ENCODE data around the gene SLC25A13.
"Not testable (repeated sequence)": the region's sequence is repeated elsewhere in the genome, so short reads cannot be mapped to it uniquely, and the experiment has no call there.

The SLC25A13 gene

DNA sequence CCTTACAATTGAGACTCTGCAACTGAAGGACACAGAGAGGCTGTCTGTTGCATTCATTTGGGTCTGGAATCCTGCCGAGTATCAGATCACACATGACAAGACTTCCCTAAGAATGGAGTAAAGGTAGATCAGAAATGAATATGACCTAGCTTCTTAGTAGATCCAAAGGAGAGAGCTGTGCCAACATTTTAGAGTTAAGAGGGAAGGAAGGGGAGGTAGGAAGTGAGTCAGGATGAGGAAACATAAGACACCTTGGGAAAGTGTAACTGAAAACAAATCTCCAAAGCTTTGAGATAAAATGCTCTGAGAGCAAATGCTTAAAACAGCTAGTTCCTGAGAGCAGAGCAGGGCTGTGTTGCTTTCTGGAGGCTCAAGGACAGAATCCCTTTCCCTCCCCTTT lies 6.1 kb upstream of the SLC25A13 start:
- DNase-seq (ENCODE audit: low read depth in 1 of 2, low spot score in 1 of 2): no peak
- Histone ChIP-seq H3K4me3 (replicated peaks; ENCODE audit: insufficient read depth, low read length) (no peak overlapping the region), H3K27me3 (ENCODE audit: insufficient read depth, poor library complexity, severe bottlenecking) (no peaks in the 10 kb centered on the region), H3K27ac (replicated peaks) (no peak overlapping the region)
- TF ChIP-seq, protein P1, sequence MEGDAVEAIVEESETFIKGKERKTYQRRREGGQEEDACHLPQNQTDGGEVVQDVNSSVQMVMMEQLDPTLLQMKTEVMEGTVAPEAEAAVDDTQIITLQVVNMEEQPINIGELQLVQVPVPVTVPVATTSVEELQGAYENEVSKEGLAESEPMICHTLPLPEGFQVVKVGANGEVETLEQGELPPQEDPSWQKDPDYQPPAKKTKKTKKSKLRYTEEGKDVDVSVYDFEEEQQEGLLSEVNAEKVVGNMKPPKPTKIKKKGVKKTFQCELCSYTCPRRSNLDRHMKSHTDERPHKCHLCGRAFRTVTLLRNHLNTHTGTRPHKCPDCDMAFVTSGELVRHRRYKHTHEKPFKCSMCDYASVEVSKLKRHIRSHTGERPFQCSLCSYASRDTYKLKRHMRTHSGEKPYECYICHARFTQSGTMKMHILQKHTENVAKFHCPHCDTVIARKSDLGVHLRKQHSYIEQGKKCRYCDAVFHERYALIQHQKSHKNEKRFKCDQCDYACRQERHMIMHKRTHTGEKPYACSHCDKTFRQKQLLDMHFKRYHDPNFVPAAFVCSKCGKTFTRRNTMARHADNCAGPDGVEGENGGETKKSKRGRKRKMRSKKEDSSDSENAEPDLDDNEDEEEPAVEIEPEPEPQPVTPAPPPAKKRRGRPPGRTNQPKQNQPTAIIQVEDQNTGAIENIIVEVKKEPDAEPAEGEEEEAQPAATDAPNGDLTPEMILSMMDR (IDR thresholded peaks at IDR 0.05; ENCODE audit: insufficient read depth, low read length): no peak
- TF ChIP-seq, protein P2, sequence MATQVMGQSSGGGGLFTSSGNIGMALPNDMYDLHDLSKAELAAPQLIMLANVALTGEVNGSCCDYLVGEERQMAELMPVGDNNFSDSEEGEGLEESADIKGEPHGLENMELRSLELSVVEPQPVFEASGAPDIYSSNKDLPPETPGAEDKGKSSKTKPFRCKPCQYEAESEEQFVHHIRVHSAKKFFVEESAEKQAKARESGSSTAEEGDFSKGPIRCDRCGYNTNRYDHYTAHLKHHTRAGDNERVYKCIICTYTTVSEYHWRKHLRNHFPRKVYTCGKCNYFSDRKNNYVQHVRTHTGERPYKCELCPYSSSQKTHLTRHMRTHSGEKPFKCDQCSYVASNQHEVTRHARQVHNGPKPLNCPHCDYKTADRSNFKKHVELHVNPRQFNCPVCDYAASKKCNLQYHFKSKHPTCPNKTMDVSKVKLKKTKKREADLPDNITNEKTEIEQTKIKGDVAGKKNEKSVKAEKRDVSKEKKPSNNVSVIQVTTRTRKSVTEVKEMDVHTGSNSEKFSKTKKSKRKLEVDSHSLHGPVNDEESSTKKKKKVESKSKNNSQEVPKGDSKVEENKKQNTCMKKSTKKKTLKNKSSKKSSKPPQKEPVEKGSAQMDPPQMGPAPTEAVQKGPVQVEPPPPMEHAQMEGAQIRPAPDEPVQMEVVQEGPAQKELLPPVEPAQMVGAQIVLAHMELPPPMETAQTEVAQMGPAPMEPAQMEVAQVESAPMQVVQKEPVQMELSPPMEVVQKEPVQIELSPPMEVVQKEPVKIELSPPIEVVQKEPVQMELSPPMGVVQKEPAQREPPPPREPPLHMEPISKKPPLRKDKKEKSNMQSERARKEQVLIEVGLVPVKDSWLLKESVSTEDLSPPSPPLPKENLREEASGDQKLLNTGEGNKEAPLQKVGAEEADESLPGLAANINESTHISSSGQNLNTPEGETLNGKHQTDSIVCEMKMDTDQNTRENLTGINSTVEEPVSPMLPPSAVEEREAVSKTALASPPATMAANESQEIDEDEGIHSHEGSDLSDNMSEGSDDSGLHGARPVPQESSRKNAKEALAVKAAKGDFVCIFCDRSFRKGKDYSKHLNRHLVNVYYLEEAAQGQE (IDR thresholded peaks at IDR 0.05; ENCODE audit: insufficient replicate concordance, low read depth): no peak
- TF ChIP-seq POLR2AphosphoS5 (IDR thresholded peaks at IDR 0.05; ENCODE audit: low read depth): no peak
- no peak for TF ChIP-seq SPI1 (IDR thresholded peaks at IDR 0.05; ENCODE audit: borderline replicate concordance, low read depth)
- TF ChIP-seq GABPA (IDR thresholded peaks at IDR 0.05; ENCODE audit: low read depth): no peak

DNA sequence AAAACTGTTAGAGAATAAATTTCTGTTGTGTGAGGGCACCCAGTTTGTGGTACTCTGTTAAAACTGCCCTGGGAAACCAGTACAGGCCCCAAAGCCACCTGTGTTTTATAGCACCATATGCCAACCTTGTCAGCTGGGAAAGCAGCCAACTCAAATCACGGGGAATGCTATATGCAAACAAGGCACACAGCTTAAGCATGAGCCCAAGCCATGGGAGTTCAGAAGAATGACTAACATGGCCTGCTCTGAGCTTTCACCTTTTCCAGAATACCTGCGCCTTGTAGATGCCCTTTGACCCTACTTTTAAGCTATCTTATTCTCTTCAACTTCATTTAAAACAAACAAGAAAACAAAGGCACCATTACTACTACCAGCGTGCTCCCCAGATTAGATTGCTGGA lies 5.5 kb upstream of the SLC25A13 start:
- H3K27ac ChIP-seq (replicated peaks): peak overlapping the region; percentile 29; the same call in 1 of the 2 replicates
- no peak overlapping the region for H3K4me3 ChIP-seq (replicated peaks; ENCODE audit: insufficient read depth, low read length)
- H3K27me3 ChIP-seq (ENCODE audit: insufficient read depth, poor library complexity, severe bottlenecking): no peaks in the 10 kb centered on the region
- TF ChIP-seq GABPA (IDR thresholded peaks at IDR 0.05; ENCODE audit: low read depth) (no peak), POLR2AphosphoS5 (IDR thresholded peaks at IDR 0.05; ENCODE audit: low read depth) (no peak), SPI1 (IDR thresholded peaks at IDR 0.05; ENCODE audit: borderline replicate concordance, low read depth) (no peak)
- TF ChIP-seq, protein P1 (IDR thresholded peaks at IDR 0.05; ENCODE audit: insufficient read depth, low read length): no peak
- TF ChIP-seq, protein P2 (IDR thresholded peaks at IDR 0.05; ENCODE audit: insufficient replicate concordance, low read depth): no peak
- DNase-seq (ENCODE audit: low read depth in 1 of 2, low spot score in 1 of 2): no peak

DNA sequence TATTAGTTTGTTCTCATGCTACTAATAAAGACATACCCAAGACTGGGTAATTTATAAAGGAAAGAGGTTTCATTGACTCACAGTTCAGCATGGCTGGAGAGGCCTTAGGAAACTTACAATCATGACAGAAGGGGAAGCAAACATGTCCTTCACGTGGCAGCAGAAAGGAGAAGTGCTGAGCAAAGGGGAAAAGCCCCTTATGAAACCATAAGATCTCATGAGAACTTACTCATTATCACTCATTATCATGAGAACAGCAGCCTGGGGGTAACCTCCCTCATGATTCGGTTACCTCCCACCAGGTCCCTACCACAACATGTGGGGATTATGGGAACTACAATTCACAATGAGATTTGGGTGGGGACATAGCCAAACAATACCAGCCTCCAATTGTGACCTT lies 4.9 kb upstream of the SLC25A13 start:
- TF ChIP-seq POLR2AphosphoS5 (IDR thresholded peaks at IDR 0.05; ENCODE audit: low read depth) (peak; percentile 37; the same call in 1 of the 2 replicates), SPI1 (IDR thresholded peaks at IDR 0.05; ENCODE audit: borderline replicate concordance, low read depth) (peak; percentile 94)
- H3K27ac ChIP-seq (replicated peaks): peak overlapping the region; percentile 38
- H3K27me3 ChIP-seq (ENCODE audit: insufficient read depth, poor library complexity, severe bottlenecking); H3K4me3 ChIP-seq (replicated peaks; ENCODE audit: insufficient read depth, low read length): not testable (repeated sequence)
- peak; percentile 63 to 78 for DNase-seq (ENCODE audit: low read depth in 1 of 2, low spot score in 1 of 2)

- H3K27me3 ChIP-seq (ENCODE audit: insufficient read depth, poor library complexity, severe bottlenecking): no peaks in the 10 kb centered on the region
- no peak overlapping the region for H3K4me3 ChIP-seq (replicated peaks; ENCODE audit: insufficient read depth, low read length)
- TF ChIP-seq, protein P2 (IDR thresholded peaks at IDR 0.05; ENCODE audit: insufficient replicate concordance, low read depth): no peak
- TF ChIP-seq GABPA (IDR thresholded peaks at IDR 0.05; ENCODE audit: low read depth) (no peak), SPI1 (IDR thresholded peaks at IDR 0.05; ENCODE audit: borderline replicate concordance, low read depth) (no peak), POLR2AphosphoS5 (IDR thresholded peaks at IDR 0.05; ENCODE audit: low read depth) (no peak)
- TF ChIP-seq, protein P1 (IDR thresholded peaks at IDR 0.05; ENCODE audit: insufficient read depth, low read length): no peak
- H3K27ac ChIP-seq (replicated peaks): no peak overlapping the region
- no peak for DNase-seq (ENCODE audit: low read depth in 1 of 2, low spot score in 1 of 2)
These were observed 1.1 kb upstream of the SLC25A13 start for GRCh38 chr7:96322847-96323461.

Measured in HL-60 (cell line).